ENCODE data around the gene SPATA19.
"Not testable (repeated sequence)": the region's sequence is repeated elsewhere in the genome, so short reads cannot be mapped to it uniquely, and the experiment has no call there.

Gene SPATA19

GRCh38 chr11:133845413-133845812, at the start of gene SPATA19:
Gene SPATA19, minus strand, starts transcription at chr11:133845513. Its CDS starts 67 bp downstream, at chr11:133845446.
- FAIRE-seq, result no peak

GRCh38 chr11:133895061-133895479, 49.8 kb upstream of the SPATA19 start:
- FAIRE-seq, result no peak

GRCh38 chr11:133893381-133893780, 48.1 kb upstream of the SPATA19 start:
- FAIRE-seq, result no peak

GRCh38 chr11:133892584-133893380, 47.5 kb upstream of the SPATA19 start:
- no peak for FAIRE-seq

GRCh38 chr11:133892126-133892525, 46.8 kb upstream of the SPATA19 start:
- no peak for FAIRE-seq

GRCh38 chr11:133889893-133890292, 44.6 kb upstream of the SPATA19 start:
- no peak for FAIRE-seq

GRCh38 chr11:133889188-133889587, 43.9 kb upstream of the SPATA19 start:
- no peak for FAIRE-seq

- FAIRE-seq, result no peak
Observed at GRCh38 chr11:133887692-133888332, 42.5 kb upstream of the SPATA19 start.

GRCh38 chr11:133886029-133886428, 40.7 kb upstream of the SPATA19 start:
- no peak for FAIRE-seq

GRCh38 chr11:133872160-133872559, 26.8 kb upstream of the SPATA19 start:
- no peak for FAIRE-seq

- no peak for FAIRE-seq
Observed at GRCh38 chr11:133867456-133867855, 22.1 kb upstream of the SPATA19 start.

GRCh38 chr11:133865466-133865865, 20.2 kb upstream of the SPATA19 start:
- FAIRE-seq, result no peak

GRCh38 chr11:133864756-133865155, 19.4 kb upstream of the SPATA19 start:
- no peak for FAIRE-seq

GRCh38 chr11:133860151-133860550, 14.8 kb upstream of the SPATA19 start:
- FAIRE-seq, result no peak

GRCh38 chr11:133854330-133854960, 9.1 kb upstream of the SPATA19 start:
- not testable (repeated sequence) for FAIRE-seq

GRCh38 chr11:133844217-133844616, 1.1 kb downstream of the SPATA19 start:
- no peak for FAIRE-seq

GRCh38 chr11:133843454-133843987, 1.8 kb downstream of the SPATA19 start:
- no peak for FAIRE-seq

GRCh38 chr11:133842730-133843129, 2.6 kb downstream of the SPATA19 start:
- no peak for FAIRE-seq

GRCh38 chr11:133842053-133842452, 3.3 kb downstream of the SPATA19 start:
- FAIRE-seq, result no peak

GRCh38 chr11:133841279-133842043, 3.9 kb downstream of the SPATA19 start:
- no peak for FAIRE-seq

- FAIRE-seq, result no peak
Observed at GRCh38 chr11:133840479-133840941, 4.8 kb downstream of the SPATA19 start.
